H1 (cell line): Measurements from ENCODE around the gene PLA2G15. TPM values are rescaled to one million over a fixed set of nuclear protein-coding genes. Genes with fewer than 3 reads are reported as not detected.

Experiments used
- CHD2 ChIP-seq: IDR thresholded peaks from 2 replicates; pipeline ENCODE4 v1.6.1; 2012; ENCODE audit warnings: low read length, improper control_type of control experiment
- KDM4A ChIP-seq: IDR thresholded peaks from one replicate; pipeline ENCODE4 v1.7.1; 2012; ENCODE audit warnings: low read depth, mild to moderate bottlenecking, moderate library complexity, low read length, inconsistent platforms; ENCODE audit not compliant: severe bottlenecking
- PHF8 ChIP-seq: fragments of 200-600 bp; sonication (generic); conservative IDR thresholded peaks from 2 replicates; pipeline ENCODE4 v1.7.1; 2012; ENCODE audit warnings: low read depth, mild to moderate bottlenecking, inconsistent platforms, low read length, moderate library complexity
- RBBP5 ChIP-seq: IDR thresholded peaks from 2 replicates; pipeline ENCODE4 v1.7.1; 2012; ENCODE audit warnings: low read depth, mild to moderate bottlenecking, inconsistent platforms, low read length, moderate library complexity, borderline replicate concordance
- polyA plus RNA-seq, 7 experiments: library from polyadenylated mRNA; depleted of rRNA in 3 of 7; stranded (reverse) in 5 of 7; unstranded in 2 of 7; fragments of >200 nt in 5 of 7; fragments of 200-250 nt in 2 of 7; gene quantifications; 1 replicate in 5 of 7; 2 replicates in 1 of 7; 4 replicates in 1 of 7; pipeline versions ENCODE4 v1.2.1 to v1.2.3, GENCODE V29; 2011 to 2013; ENCODE audit warnings: missing spikeins in 2 of 7, mixed read lengths in 2 of 7
- total RNA-seq: library from RNA; stranded (reverse); fragmentation: NEBNext Ultra II Directional; extraction: Animal tissue kit (Norgen Biotek cat#: 25700); gene quantifications from 2 replicates; pipeline ENCODE4 v1.2.1, GENCODE V29; 2021
- TF ChIP-seq, protein P1 (sequence below): IDR thresholded peaks from 2 replicates; pipeline ENCODE4 v1.6.1; 2011; ENCODE audit warnings: low read length, improper control_type of control experiment

The PLA2G15 gene
- total and polyA plus RNA-seq, 2 of the 8 experiments (the other 6 are each of a cell fraction or from before 2014, with no cell fraction given) = 11.2 to 12.0 TPM

DNA sequence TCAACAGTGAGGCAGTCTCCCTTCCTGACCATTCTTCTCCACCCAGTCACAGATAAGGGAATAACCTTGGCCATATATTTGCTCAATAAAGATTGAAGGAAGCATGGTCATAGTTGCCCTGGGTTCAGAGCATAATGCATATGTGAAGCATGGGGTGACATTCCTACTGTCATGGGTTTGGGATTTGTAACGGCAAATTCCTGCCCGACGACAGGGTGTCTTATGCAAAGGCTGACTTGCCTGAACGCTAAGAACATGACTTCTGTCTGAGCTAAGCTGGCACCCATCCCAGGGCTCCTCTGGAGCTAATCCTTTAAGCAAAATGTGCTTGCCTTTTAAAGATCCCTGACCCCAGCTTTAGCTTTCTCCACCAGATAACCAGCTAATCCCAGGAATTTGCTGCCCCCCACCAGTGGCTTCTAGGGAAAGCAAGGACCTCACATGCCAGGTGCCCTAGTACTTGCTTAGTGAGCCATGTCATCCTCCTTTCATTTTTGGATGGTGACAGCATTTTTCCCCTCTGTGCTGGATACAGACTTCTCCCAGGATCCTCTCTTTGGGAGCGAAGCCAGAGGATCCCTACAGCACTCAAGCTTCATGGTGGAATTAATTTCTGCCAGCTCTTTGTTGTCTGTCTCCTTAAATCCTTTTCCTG is 53.9 kb downstream of the PLA2G15 start (continued):
- TF ChIP-seq, protein P1, sequence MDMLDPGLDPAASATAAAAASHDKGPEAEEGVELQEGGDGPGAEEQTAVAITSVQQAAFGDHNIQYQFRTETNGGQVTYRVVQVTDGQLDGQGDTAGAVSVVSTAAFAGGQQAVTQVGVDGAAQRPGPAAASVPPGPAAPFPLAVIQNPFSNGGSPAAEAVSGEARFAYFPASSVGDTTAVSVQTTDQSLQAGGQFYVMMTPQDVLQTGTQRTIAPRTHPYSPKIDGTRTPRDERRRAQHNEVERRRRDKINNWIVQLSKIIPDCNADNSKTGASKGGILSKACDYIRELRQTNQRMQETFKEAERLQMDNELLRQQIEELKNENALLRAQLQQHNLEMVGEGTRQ = no peak
- TF ChIP-seq KDM4A = no peak
- TF ChIP-seq CHD2 = no peak
- no peak for TF ChIP-seq RBBP5
- no peak for TF ChIP-seq PHF8
